ENCODE results near the gene PRAMEF12.
A peak's percentile ranks its signal among the peaks of the same experiment; 100 is the strongest.
"Not testable (repeated sequence)": the region's sequence is repeated elsewhere in the genome, so short reads cannot be mapped to it uniquely, and the experiment has no call there.

The PRAMEF12 gene

GRCh38 chr1:12772520-12772919 is 1.0 kb upstream of the PRAMEF12 start:
- no peak for DNase-seq

- no peak for DNase-seq
Observed at GRCh38 chr1:12774801-12775345, 1.3 kb downstream of the PRAMEF12 start.

- DNase-seq, result no peak
Observed at GRCh38 chr1:12775443-12775842, 1.9 kb downstream of the PRAMEF12 start.

- no peak for DNase-seq
Observed at GRCh38 chr1:12776801-12777557, 3.4 kb downstream of the PRAMEF12 start.

GRCh38 chr1:12778061-12778460 is 4.5 kb downstream of the PRAMEF12 start:
- no peak for DNase-seq

- no peak for DNase-seq
Observed at GRCh38 chr1:12778907-12779306, 5.4 kb downstream of the PRAMEF12 start.

GRCh38 chr1:12781488-12781887 is 8.0 kb downstream of the PRAMEF12 start:
- DNase-seq, result not testable (repeated sequence)

GRCh38 chr1:12783783-12784182 is 10.2 kb downstream of the PRAMEF12 start:
- peak; percentile 4 for DNase-seq

- not testable (repeated sequence) for DNase-seq
Observed at GRCh38 chr1:12784729-12785128, 11.2 kb downstream of the PRAMEF12 start.

- DNase-seq, result not testable (repeated sequence)
Observed at GRCh38 chr1:12791097-12791496, 17.6 kb downstream of the PRAMEF12 start, which contains the start of gene PRAMEF1. Gene PRAMEF1 (plus strand): TSS chr1:12791397. CDS start chr1:12793228, 1,831 bp downstream.

GRCh38 chr1:12798911-12799310 is 25.4 kb downstream of the PRAMEF12 start:
- no peak for DNase-seq

- DNase-seq, result no peak
Observed at GRCh38 chr1:12799730-12800129, 26.2 kb downstream of the PRAMEF12 start.

- DNase-seq, result no peak
Observed at GRCh38 chr1:12809933-12810332, 36.4 kb downstream of the PRAMEF12 start.

GRCh38 chr1:12810691-12811408 is 37.3 kb downstream of the PRAMEF12 start:
- DNase-seq, result no peak

GRCh38 chr1:12811409-12811784 is 37.9 kb downstream of the PRAMEF12 start:
- no peak for DNase-seq

GRCh38 chr1:12819061-12819460 is 45.5 kb downstream of the PRAMEF12 start:
- not testable (repeated sequence) for DNase-seq
